B cell (primary cell): ENCODE results near the gene C9orf152. TPM values are rescaled to one million over a fixed set of nuclear protein-coding genes. Genes with fewer than 3 reads are reported as not detected.

Experiments
- ATAC-seq: fragments of 200-7000 bp; cut with Tn5 transposase; one replicate; pipeline ENCODE4 v1.10.0; 2021; ENCODE audit warnings: low read depth, mild to moderate bottlenecking, moderate number of reproducible peaks, moderate library complexity
- CTCF ChIA-PET: fragments of 350-600 bp; sonication (Branson Sonifier 250); formaldehyde crosslinking; loops from one replicate; lab custom pipeline; 2021; ENCODE audit warnings: antibody characterized with exemption, inconsistent platforms; lab: Charles Lee
- POLR2A ChIA-PET: fragments of 350-600 bp; sonication (Branson Sonifier 250); formaldehyde crosslinking; loops from one replicate; lab custom pipeline; 2021; ENCODE audit warnings: antibody characterized with exemption; lab: Charles Lee
- DNase-seq: peaks from one replicate; pipeline ENCODE4 v3.0.0; 2013
- H2AFZ ChIP-seq: 2 replicates; pipeline ENCODE4 v1.6.1; 2012; ENCODE audit warnings: mild to moderate bottlenecking, low read depth, low read length; ENCODE audit not compliant: insufficient read depth, poor library complexity, severe bottlenecking
- H3K27ac ChIP-seq, 2 donors: 1 replicate in 1 of 2; 2 replicates in 1 of 2; pipeline ENCODE4 v1.5.1; 2012 to 2013; ENCODE audit warnings: low read length in 2 of 2, mild to moderate bottlenecking in 2 of 2, moderate library complexity in 1 of 2
- H3K27me3 ChIP-seq, 4 experiments: fragments of 200-600 bp in 1 of 4; sonication (generic) in 1 of 4; replicated peaks in 1 of 4; 1 replicate in 2 of 4; 2 replicates in 2 of 4; pipeline versions ENCODE4 v1.6.1 to v1.7.0; 2013 to 2016; ENCODE audit warnings: low read length in 3 of 4, mild to moderate bottlenecking in 2 of 4, mixed read lengths in 1 of 4, moderate library complexity in 1 of 4; ENCODE audit not compliant: insufficient read depth in 4 of 4, control insufficient read depth in 3 of 4; ENCODE audit errors: control extremely low read depth in 1 of 4
- H3K36me3 ChIP-seq, 2 experiments: replicated peaks in 1 of 2; 1 replicate in 1 of 2; 2 replicates in 1 of 2; pipeline versions ENCODE4 v1.6.1 to v1.7.1; 2013; ENCODE audit warnings: low read length in 1 of 2; ENCODE audit not compliant: insufficient read depth in 2 of 2, control insufficient read depth in 1 of 2; ENCODE audit errors: control extremely low read depth in 1 of 2, extremely low read depth in 1 of 2
- H3K4me1 ChIP-seq, 2 donors: fragments of 200-600 bp in 1 of 2; sonication (generic) in 1 of 2; 1 replicate in 1 of 2; 2 replicates in 1 of 2; pipeline versions ENCODE4 v1.5.1 to v1.6.1; 2013 to 2017; ENCODE audit warnings: low read length in 2 of 2; ENCODE audit not compliant: control insufficient read depth in 2 of 2, insufficient read depth in 2 of 2
- H3K4me2 ChIP-seq: replicated peaks from 2 replicates; pipeline ENCODE3; 2012; ENCODE audit warnings: mild to moderate bottlenecking, low read depth, low read length; ENCODE audit not compliant: poor library complexity, severe bottlenecking
- H3K4me3 ChIP-seq, 5 experiments: fragments of 200-600 bp in 1 of 5; sonication (generic) in 1 of 5; 1 replicate in 3 of 5; 2 replicates in 2 of 5; pipeline versions ENCODE4 v1.5.1 to v1.7.0; 2011 to 2016; ENCODE audit warnings: low read length in 4 of 5, mild to moderate bottlenecking in 4 of 5, low read depth in 2 of 5, control low read depth in 1 of 5, moderate library complexity in 1 of 5; ENCODE audit not compliant: insufficient read depth in 1 of 5; ENCODE audit errors: control extremely low read depth in 1 of 5, extremely low read depth in 1 of 5
- H3K79me2 ChIP-seq: fragments of 200-600 bp; sonication (generic); one replicate; pipeline ENCODE4 v1.6.0; 2016; ENCODE audit warnings: low read length; ENCODE audit not compliant: control insufficient read depth, insufficient read depth
- H3K9ac ChIP-seq: fragments of 200-600 bp; sonication (generic); 2 replicates; pipeline ENCODE4 v1.6.1; 2017; ENCODE audit warnings: mild to moderate bottlenecking, low read length, moderate library complexity
- H3K9me3 ChIP-seq, 3 donors: one replicate each; pipeline versions ENCODE4 v1.6.1 to v1.7.1; 2013; ENCODE audit warnings: low read length in 2 of 3; ENCODE audit not compliant: control insufficient read depth in 2 of 3, insufficient read depth in 1 of 3; ENCODE audit errors: control extremely low read depth in 1 of 3
- H4K20me1 ChIP-seq: 2 replicates; pipeline ENCODE4 v1.6.0; 2012; ENCODE audit warnings: mild to moderate bottlenecking, low read length; ENCODE audit not compliant: insufficient read depth, control insufficient read depth, poor library complexity, severe bottlenecking
- H3K27ac Mint-ChIP-seq: one replicate; pipeline ENCODE4 v1.8.0; 2021; ENCODE audit warnings: mixed read lengths
- H3K27me3 Mint-ChIP-seq: one replicate; pipeline ENCODE4 v1.8.0; 2021; ENCODE audit warnings: mixed read lengths
- H3K4me1 Mint-ChIP-seq: one replicate; pipeline ENCODE4 v1.8.0; 2021; ENCODE audit warnings: mixed read lengths
- H3K4me3 Mint-ChIP-seq: one replicate; pipeline ENCODE4 v1.8.0; 2021; ENCODE audit warnings: mixed read lengths
- H3K9me3 Mint-ChIP-seq: one replicate; pipeline ENCODE4 v1.8.0; 2022; ENCODE audit warnings: mixed read lengths; ENCODE audit not compliant: insufficient read depth
- CTCF ChIP-seq: fragments of 200-600 bp; IDR thresholded peaks from one replicate; pipeline ENCODE4 v1.8.0; 2022; ENCODE audit warnings: antibody characterized with exemption, mild to moderate bottlenecking
- EZH2 ChIP-seq: IDR thresholded peaks from 2 replicates; pipeline ENCODE4 v1.6.1; 2012; ENCODE audit warnings: borderline replicate concordance, low read depth, mild to moderate bottlenecking, moderate library complexity, low read length; ENCODE audit not compliant: insufficient read depth, poor library complexity, severe bottlenecking
- WGBS: methylation state at CpG from one replicate; pipeline ENCODE4 v1.1.5; 2013; ENCODE audit warnings: missing lambda C conversion rate; ENCODE audit not compliant: insufficient coverage; 5-methylcytosine and 5-hydroxymethylcytosine counted together
- intact Hi-C: fragments of 100-400 bp; cut with micrococcal nuclease; formaldehyde crosslinking; loops from one replicate; pipeline ENCODE4 v1.10.0; 2022
- polyA plus RNA-seq: library from polyadenylated mRNA; depleted of rRNA; stranded (reverse); fragments of >200 nt; gene quantifications from 2 replicates; pipeline ENCODE4 v1.2.3, GENCODE V29; 2012
- total RNA-seq, 2 donors: library from RNA; stranded (reverse); fragments of 120-200 nt in 1 of 2; gene quantifications; 1 replicate in 1 of 2; 2 replicates in 1 of 2; pipeline versions ENCODE4 v1.2.3 to v1.2.4, GENCODE V29; 2013 to 2022

C9orf152 gene
- total and polyA plus RNA-seq, 2 donors (not counting 1 experiment from before 2014, with no cell fraction given), result not detected

GRCh38 chr9:110255034-110255462 is 47.1 kb upstream of the C9orf152 start:
- peak overlapping the region; percentile 92 for H3K27ac Mint-ChIP-seq
- Histone ChIP-seq H3K4me2 (peak overlapping the region; percentile 69), H4K20me1 (no peaks in the 10 kb centered on the region), H3K9ac (peak overlapping the region; percentile 81), H3K4me1 (peaks cover 5 to 21% of the 10 kb centered on the region in 2 donors), H3K27ac (peak overlapping the region; percentile 20 to 66), H3K36me3 (no peaks in the 10 kb centered on the region), H3K27me3 (no peaks in the 10 kb centered on the region), H3K4me3 (peak overlapping the region; percentile 48 to 88 (median 83)), H3K79me2 (no peaks in the 10 kb centered on the region), H2AFZ (peak overlapping the region; percentile 93), H3K9me3 (no peaks in the 10 kb centered on the region)
- peak overlapping the region; percentile 92 for H3K4me3 Mint-ChIP-seq
- no peaks in the 10 kb centered on the region for H3K27me3 Mint-ChIP-seq
- intact Hi-C loops, result loop anchor here (5.0 to 10.0 kb wide), 5 partner anchors 90 to 1640 kb away; partner anchors contain the start of genes CTNNAL1, ECPAS and UGCG
- ChIA-PET POLR2A (no interaction called here), CTCF (no interaction called here)
- H3K9me3 Mint-ChIP-seq, result no peaks in the 10 kb centered on the region
- TF ChIP-seq EZH2 (no peak), CTCF (no peak)
- ATAC-seq (no peak), DNase-seq (peak; percentile 40)
- H3K4me1 Mint-ChIP-seq, result peaks cover 26% of the 10 kb centered on the region
- 0% methylated on average over 7 of the region's 17 CpGs for WGBS

- H3K36me3 ChIP-seq, result no peaks in the 10 kb centered on the region
- peak overlapping the region in 1 of 2 donors; percentile 64 for H3K27ac ChIP-seq
- no peaks in the 10 kb centered on the region for H4K20me1 ChIP-seq
- ChIA-PET CTCF (no interaction called here), POLR2A (no interaction called here)
- H3K27me3 ChIP-seq, result no peaks in the 10 kb centered on the region
- H3K9me3 ChIP-seq, result no peaks in the 10 kb centered on the region
- peak overlapping the region; percentile 93 for H2AFZ ChIP-seq
- H3K4me2 ChIP-seq, result no peak overlapping the region
- H3K9me3 Mint-ChIP-seq, result no peaks in the 10 kb centered on the region
- WGBS, result no CpG with 5 or more reads among the region's 2 CpGs
- ATAC-seq, result no peak
- H3K4me1 ChIP-seq, result peaks cover 5 to 21% of the 10 kb centered on the region in 2 donors
- H3K4me3 Mint-ChIP-seq, result peak overlapping the region; percentile 92
- intact Hi-C loops, result loop anchor here (10.0 kb wide), 2 partner anchors 90 to 1640 kb away; partner anchors contain the start of gene UGCG
- H3K27me3 Mint-ChIP-seq, result no peaks in the 10 kb centered on the region
- TF ChIP-seq CTCF (no peak), EZH2 (no peak)
- H3K4me1 Mint-ChIP-seq, result peaks cover 26% of the 10 kb centered on the region
- no peak for DNase-seq
- H3K79me2 ChIP-seq, result no peaks in the 10 kb centered on the region
- peak overlapping the region; percentile 92 for H3K27ac Mint-ChIP-seq
- peak overlapping the region in 1 of 5 experiments; percentile 48 for H3K4me3 ChIP-seq
- H3K9ac ChIP-seq, result no peak overlapping the region
Observed at GRCh38 chr9:110254500-110254899, 46.5 kb upstream of the C9orf152 start.
